Measurements from ENCODE around the gene MAP4. TPM values are rescaled to one million over a fixed set of nuclear protein-coding genes. Genes with fewer than 3 reads are reported as not detected.

Gene MAP4
- total RNA-seq, 2 donors from 2014 or later, result 97.5 to 130 TPM

GRCh38 chr3:48002787-48003186, 13.4 kb downstream of the MAP4 start:
- no peaks in the 10 kb centered on the region for H3K4me1 Mint-ChIP-seq
- H3K27ac Mint-ChIP-seq, result no peak overlapping the region
- no peaks in the 10 kb centered on the region for H3K9me3 Mint-ChIP-seq
- H3K27me3 Mint-ChIP-seq, result no peaks in the 10 kb centered on the region
- no peak overlapping the region for H3K4me3 Mint-ChIP-seq
- H3K36me3 Mint-ChIP-seq (ENCODE audit: low read depth), result peaks cover 8% of the 10 kb centered on the region
- no peak for ATAC-seq (replicated peaks)

- no peaks in the 10 kb centered on the region for H3K27me3 Mint-ChIP-seq
- no peaks in the 10 kb centered on the region for H3K9me3 Mint-ChIP-seq
- peaks cover 1% of the 10 kb centered on the region for H3K4me1 Mint-ChIP-seq
- H3K27ac Mint-ChIP-seq, result no peak overlapping the region
- no peak overlapping the region for H3K4me3 Mint-ChIP-seq
- ATAC-seq (replicated peaks), result no peak
- H3K36me3 Mint-ChIP-seq (ENCODE audit: low read depth), result peaks cover 16% of the 10 kb centered on the region
Observed at GRCh38 chr3:48001991-48002390, 14.2 kb downstream of the MAP4 start.

DNA sequence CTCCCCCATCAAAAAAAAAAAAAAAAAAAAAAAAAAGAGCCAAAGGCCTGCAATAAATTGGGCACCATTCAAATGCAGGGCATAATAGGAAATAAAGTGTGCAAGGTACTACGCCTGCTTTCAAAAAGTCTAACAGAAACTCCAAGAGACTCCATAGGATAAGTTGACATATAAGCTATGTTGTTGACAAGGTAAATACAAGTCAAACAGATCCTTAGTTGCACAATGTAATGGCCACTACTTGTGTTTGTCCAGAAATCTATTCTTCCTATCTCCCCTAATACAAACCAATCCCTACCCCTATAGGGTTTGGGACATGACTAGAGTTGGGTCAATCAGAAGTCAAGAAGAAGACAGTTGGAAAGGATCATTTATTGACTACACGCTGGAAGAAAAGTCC, 16.0 kb downstream of the MAP4 start:
- H3K27me3 Mint-ChIP-seq, result no peaks in the 10 kb centered on the region
- peaks cover 12% of the 10 kb centered on the region for H3K4me1 Mint-ChIP-seq
- H3K9me3 Mint-ChIP-seq, result no peaks in the 10 kb centered on the region
- ATAC-seq (replicated peaks), result no peak
- no peak overlapping the region for H3K4me3 Mint-ChIP-seq
- no peak overlapping the region for H3K27ac Mint-ChIP-seq
- H3K36me3 Mint-ChIP-seq (ENCODE audit: low read depth), result peaks cover 34% of the 10 kb centered on the region

DNA sequence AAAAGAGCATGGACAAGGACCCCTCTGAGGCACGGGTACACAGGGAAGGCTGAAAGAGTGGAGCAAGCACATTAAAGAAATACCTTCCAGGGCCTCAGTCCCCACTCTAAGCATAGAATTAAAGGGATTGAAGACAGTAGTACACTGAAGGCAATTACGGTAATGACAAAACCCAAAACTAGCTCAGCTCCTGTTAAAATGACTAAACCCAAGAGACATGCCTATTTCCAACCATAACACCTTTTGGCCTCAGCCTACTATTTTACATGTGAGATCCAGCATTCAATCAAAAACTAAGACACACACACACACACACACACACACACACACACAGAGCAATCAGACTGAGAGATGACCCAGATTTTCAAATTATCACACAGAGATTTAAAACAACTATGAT, 19.8 kb downstream of the MAP4 start:
- Mint-ChIP-seq H3K36me3 (ENCODE audit: low read depth) (peaks cover 62% of the 10 kb centered on the region), H3K27me3 (no peaks in the 10 kb centered on the region), H3K9me3 (no peaks in the 10 kb centered on the region), H3K27ac (peak overlapping the region; percentile 68), H3K4me3 (no peak overlapping the region), H3K4me1 (peaks cover 12% of the 10 kb centered on the region)
- peak; percentile 70 for ATAC-seq (replicated peaks)

DNA sequence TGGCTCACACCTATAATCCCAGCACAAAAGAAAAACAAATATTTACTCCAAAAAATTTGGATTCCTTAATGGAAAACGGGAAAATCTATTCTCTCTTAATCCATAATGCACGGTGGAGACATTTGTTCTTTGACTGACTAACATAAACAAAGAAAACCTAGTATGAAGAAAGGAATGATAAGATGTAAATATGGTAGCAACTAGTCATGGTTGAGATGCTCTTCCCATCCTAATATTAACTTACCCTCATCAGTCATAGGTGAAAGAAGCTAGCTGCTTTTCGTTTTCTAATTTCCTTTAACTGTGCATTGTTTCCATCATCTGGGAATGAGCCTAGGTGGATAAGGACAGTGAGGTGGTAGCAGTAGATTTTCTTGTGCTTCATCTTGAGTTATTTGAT, 22.0 kb downstream of the MAP4 start:
- peaks cover 18% of the 10 kb centered on the region for H3K4me1 Mint-ChIP-seq
- H3K36me3 Mint-ChIP-seq (ENCODE audit: low read depth), result peaks cover 79% of the 10 kb centered on the region
- H3K9me3 Mint-ChIP-seq, result no peaks in the 10 kb centered on the region
- no peak for ATAC-seq (replicated peaks)
- no peak overlapping the region for H3K27ac Mint-ChIP-seq
- H3K27me3 Mint-ChIP-seq, result no peaks in the 10 kb centered on the region
- no peak overlapping the region for H3K4me3 Mint-ChIP-seq

- Mint-ChIP-seq H3K9me3 (no peaks in the 10 kb centered on the region), H3K27ac (no peak overlapping the region), H3K4me1 (peaks cover 10% of the 10 kb centered on the region), H3K36me3 (ENCODE audit: low read depth) (peaks cover 73% of the 10 kb centered on the region), H3K4me3 (no peak overlapping the region), H3K27me3 (no peaks in the 10 kb centered on the region)
- ATAC-seq (replicated peaks), result no peak
Observed at GRCh38 chr3:47991341-47991740, 24.9 kb downstream of the MAP4 start.

DNA sequence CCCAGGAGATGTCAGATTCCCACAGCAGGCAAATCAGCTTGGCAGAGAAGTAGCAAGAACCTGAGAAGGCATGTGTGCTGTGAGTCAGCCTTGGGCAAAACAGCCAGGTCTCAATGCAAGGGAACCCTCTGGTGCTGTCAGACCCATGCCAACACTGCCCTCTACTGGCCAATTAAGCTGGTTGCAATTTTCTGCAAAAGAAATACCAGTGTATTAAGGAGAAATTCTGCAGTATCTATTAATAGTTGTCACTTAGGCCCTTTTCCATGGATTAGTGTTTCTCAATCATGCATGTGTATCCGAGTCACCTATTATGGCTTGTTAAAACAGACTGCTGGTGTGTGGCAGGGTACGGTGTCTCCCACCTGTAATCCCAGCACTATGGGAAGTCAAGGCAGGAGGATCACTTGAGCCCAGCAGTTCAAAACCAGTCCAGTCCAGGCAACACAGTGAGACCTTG, 26.2 kb downstream of the MAP4 start:
- Mint-ChIP-seq H3K9me3 (no peaks in the 10 kb centered on the region), H3K27ac (peak overlapping the region; percentile 29), H3K4me3 (no peak overlapping the region), H3K4me1 (peaks cover 6% of the 10 kb centered on the region), H3K36me3 (ENCODE audit: low read depth) (peaks cover 66% of the 10 kb centered on the region), H3K27me3 (no peaks in the 10 kb centered on the region)
- ATAC-seq (replicated peaks), result peak; percentile 100

GRCh38 chr3:47985381-47985780, 30.8 kb downstream of the MAP4 start:
- Mint-ChIP-seq H3K36me3 (ENCODE audit: low read depth) (peaks cover 31% of the 10 kb centered on the region), H3K4me3 (no peak overlapping the region), H3K9me3 (no peaks in the 10 kb centered on the region), H3K27me3 (no peaks in the 10 kb centered on the region), H3K4me1 (peaks cover 6% of the 10 kb centered on the region), H3K27ac (no peak overlapping the region)
- no peak for ATAC-seq (replicated peaks)

DNA sequence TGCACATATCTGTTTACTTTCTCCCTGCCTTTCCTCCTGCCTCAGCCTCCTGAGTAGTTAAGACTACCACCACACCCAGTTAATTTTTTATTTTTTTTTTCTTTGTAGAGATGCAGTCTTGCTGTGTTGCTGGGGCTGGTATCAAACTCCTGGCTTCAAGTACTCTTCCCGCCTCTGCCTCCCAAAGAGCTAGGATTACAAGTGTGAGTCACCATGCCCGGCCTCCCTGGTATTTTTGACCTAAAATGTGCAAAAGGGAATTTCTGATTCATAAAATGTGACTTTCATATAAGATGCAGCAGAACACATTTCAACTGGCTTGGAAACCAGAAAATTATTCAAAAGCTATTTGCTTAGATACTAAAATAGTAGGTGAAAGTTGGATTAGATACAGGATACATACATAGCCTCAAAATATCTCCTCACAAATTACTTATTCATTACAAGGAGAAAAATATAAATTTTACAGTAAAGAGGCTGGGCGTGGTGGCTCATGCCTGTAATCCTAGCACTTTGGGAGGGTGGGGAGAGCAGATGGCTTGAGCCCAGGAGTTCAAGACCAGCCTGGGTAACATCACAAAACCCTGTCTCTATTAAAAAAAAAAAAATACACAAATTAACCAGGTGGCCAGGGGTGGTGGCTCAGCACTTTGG, 32.0 kb downstream of the MAP4 start:
- Mint-ChIP-seq H3K27me3 (no peaks in the 10 kb centered on the region), H3K36me3 (ENCODE audit: low read depth) (peaks cover 22% of the 10 kb centered on the region), H3K4me3 (no peak overlapping the region), H3K4me1 (no peaks in the 10 kb centered on the region), H3K9me3 (no peaks in the 10 kb centered on the region), H3K27ac (peak overlapping the region; percentile 28)
- ATAC-seq (replicated peaks), result no peak

DNA sequence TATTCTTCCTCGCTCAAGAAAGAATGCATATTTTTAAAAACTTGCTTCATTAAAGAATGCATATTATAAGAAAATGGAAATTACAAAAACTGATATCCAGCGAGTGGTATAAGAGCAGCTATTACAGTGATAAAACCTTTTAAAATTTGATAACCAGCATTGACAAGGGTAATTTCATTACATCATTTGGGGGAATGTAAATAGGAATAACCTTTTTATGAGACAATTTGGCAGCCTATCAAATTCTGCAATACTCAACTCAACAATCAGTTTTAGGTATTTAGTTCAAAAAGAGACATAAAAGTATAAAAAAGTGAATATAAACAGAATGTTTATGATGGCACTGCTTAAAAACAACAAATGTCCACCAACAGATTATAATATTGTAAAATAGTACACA, 35.4 kb downstream of the MAP4 start:
- no peak overlapping the region for H3K27ac Mint-ChIP-seq
- H3K4me3 Mint-ChIP-seq, result no peak overlapping the region
- no peak for ATAC-seq (replicated peaks)
- no peaks in the 10 kb centered on the region for H3K9me3 Mint-ChIP-seq
- H3K27me3 Mint-ChIP-seq, result no peaks in the 10 kb centered on the region
- H3K4me1 Mint-ChIP-seq, result no peaks in the 10 kb centered on the region
- H3K36me3 Mint-ChIP-seq (ENCODE audit: low read depth), result peaks cover 18% of the 10 kb centered on the region

DNA sequence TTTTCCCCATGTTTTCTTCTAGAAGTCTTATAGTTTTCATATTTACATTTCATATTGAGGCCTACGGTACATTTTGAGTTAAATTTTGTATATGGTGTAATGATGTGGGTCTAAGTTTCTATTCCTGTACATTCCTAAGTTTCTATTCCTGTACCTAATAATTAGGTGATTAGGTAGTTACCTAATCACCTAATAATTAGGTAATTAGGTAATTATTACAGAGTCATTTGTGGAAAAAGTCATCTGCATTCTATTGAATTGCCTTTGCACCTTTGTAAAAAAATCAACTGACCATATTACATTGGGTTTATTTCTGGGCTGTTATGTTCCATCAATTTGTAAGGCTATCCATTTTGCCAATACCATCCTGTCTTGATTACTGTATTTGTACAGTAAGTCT, 37.1 kb downstream of the MAP4 start:
- H3K4me3 Mint-ChIP-seq, result no peak overlapping the region
- H3K36me3 Mint-ChIP-seq (ENCODE audit: low read depth), result peaks cover 24% of the 10 kb centered on the region
- no peaks in the 10 kb centered on the region for H3K27me3 Mint-ChIP-seq
- no peaks in the 10 kb centered on the region for H3K4me1 Mint-ChIP-seq
- ATAC-seq (replicated peaks), result no peak
- H3K27ac Mint-ChIP-seq, result no peak overlapping the region
- no peaks in the 10 kb centered on the region for H3K9me3 Mint-ChIP-seq

DNA sequence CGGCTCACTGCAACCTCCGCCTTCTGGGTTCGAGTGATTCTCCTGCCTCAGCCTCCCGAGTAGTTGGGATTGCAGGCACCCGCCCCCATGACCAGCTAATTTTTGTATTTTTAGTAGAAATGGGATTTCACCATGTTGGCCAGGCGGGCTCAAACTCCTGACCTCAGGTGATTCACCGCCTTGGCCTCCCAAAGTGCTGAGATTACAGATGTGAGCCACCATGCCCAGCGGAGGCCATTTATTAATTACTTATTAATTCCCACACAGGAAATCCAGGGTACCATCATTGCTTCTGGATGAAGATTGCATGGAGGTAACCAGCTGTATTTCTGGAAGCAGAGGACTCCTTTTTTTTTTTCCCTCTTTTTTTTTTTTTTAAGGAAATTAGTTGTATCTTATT, 37.8 kb downstream of the MAP4 start:
- no peaks in the 10 kb centered on the region for H3K9me3 Mint-ChIP-seq
- no peak for ATAC-seq (replicated peaks)
- H3K4me1 Mint-ChIP-seq, result no peaks in the 10 kb centered on the region
- H3K4me3 Mint-ChIP-seq, result no peak overlapping the region
- peaks cover 31% of the 10 kb centered on the region for H3K36me3 Mint-ChIP-seq (ENCODE audit: low read depth)
- no peaks in the 10 kb centered on the region for H3K27me3 Mint-ChIP-seq
- H3K27ac Mint-ChIP-seq, result no peak overlapping the region

DNA sequence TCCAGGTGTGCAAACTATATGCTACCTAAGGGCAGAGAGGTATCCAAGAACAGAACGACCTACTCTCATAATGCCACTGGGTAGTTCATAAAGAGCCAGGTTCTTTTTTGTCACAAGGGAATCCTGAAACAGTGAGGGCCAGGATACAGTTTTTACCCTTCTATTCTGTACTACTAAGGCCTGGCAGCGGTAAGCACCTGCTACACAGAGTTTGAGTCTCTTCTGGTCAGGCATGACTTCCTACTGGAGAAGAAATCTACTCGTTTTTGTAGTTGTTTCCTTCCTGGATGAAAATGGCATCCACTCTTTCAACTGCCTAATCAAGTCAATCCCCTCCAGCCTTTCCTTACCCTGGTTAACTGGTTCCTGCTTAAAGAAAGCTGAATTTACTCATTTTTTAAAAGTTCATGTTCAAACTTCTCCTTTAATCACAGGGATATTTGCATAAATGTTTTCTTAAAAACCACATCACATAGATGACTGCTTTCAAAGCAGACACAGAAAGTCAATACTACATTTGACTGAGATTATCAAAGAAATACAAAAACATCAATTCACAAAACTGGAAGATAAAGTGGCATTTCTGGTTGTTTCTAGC, 40.0 kb downstream of the MAP4 start:
- no peaks in the 10 kb centered on the region for H3K27me3 Mint-ChIP-seq
- H3K36me3 Mint-ChIP-seq (ENCODE audit: low read depth), result peaks cover 41% of the 10 kb centered on the region
- no peaks in the 10 kb centered on the region for H3K4me1 Mint-ChIP-seq
- H3K27ac Mint-ChIP-seq, result no peak overlapping the region
- no peak for ATAC-seq (replicated peaks)
- H3K4me3 Mint-ChIP-seq, result no peak overlapping the region
- no peaks in the 10 kb centered on the region for H3K9me3 Mint-ChIP-seq

- H3K4me1 Mint-ChIP-seq, result no peaks in the 10 kb centered on the region
- H3K27me3 Mint-ChIP-seq, result no peaks in the 10 kb centered on the region
- H3K9me3 Mint-ChIP-seq, result no peaks in the 10 kb centered on the region
- H3K4me3 Mint-ChIP-seq, result no peak overlapping the region
- H3K36me3 Mint-ChIP-seq (ENCODE audit: low read depth), result peaks cover 41% of the 10 kb centered on the region
- ATAC-seq (replicated peaks), result no peak
- no peak overlapping the region for H3K27ac Mint-ChIP-seq
Observed at GRCh38 chr3:47974974-47975470, 41.2 kb downstream of the MAP4 start.

- ATAC-seq (replicated peaks), result no peak
- H3K27me3 Mint-ChIP-seq, result no peaks in the 10 kb centered on the region
- H3K4me3 Mint-ChIP-seq, result no peak overlapping the region
- H3K27ac Mint-ChIP-seq, result no peak overlapping the region
- H3K9me3 Mint-ChIP-seq, result no peaks in the 10 kb centered on the region
- peaks cover 27% of the 10 kb centered on the region for H3K36me3 Mint-ChIP-seq (ENCODE audit: low read depth)
- H3K4me1 Mint-ChIP-seq, result no peaks in the 10 kb centered on the region
Observed at GRCh38 chr3:47971081-47971480, 45.1 kb downstream of the MAP4 start.

Data from activated T-helper 17 cell treated with anti-CD3 and anti-CD28 coated beads, Interleukin-2, amount 50 U/mL, for 72 hours (primary cell).